NCI-H1048 (cell line): ENCODE results near the gene GAB1.

Source experiments
- DNase-seq: peaks from one replicate; lab custom pipeline; 2025; lab: John Stamatoyannopoulos, UW

GAB1 gene

GRCh38 chr4:143389579-143390195 is 53.0 kb downstream of the GAB1 start:
- DNase-seq, result no peak

DNA sequence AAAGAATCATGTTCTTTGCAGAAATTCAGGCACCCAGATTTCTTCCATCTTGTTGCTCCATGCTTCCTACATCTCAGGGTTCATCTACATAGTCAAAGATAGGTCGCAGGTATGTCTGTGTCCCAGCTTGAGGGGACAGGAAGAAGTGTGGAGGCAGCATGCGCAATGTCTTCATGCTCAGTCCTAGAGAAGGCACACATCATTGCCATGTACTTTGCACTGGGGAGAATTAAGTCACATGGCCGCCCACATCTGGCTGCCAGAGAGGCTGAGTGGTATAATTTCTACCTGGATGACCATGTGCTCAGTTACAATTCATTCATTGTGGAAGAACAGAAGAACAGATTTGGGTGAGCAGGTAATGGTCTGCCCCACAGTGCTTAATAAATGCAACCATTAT is 54.1 kb downstream of the GAB1 start:
- no peak for DNase-seq

- DNase-seq, result no peak
Measured at GRCh38 chr4:143391261-143391660, 54.6 kb downstream of the GAB1 start.

GRCh38 chr4:143391895-143392294 is 55.2 kb downstream of the GAB1 start:
- no peak for DNase-seq

DNA sequence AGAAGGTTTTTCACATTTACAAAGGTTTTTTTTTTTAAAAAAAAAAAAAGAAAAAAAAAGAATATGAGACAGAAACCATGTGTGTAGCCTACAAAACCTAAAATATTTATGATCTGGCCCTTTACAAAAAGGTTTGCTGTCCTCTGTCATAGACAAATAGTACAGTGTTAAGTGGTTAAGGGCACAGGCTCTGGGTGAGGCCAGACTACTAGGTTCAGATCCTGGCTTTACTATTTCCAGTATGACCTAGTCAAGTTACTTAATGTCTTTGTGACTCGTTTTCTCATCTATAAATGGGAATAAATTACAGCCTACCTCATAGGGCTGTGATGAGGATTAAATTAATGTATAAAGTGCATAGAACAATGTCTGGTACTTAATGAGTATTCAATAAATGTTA is 56.5 kb downstream of the GAB1 start:
- no peak for DNase-seq

GRCh38 chr4:143394739-143395453 is 58.2 kb downstream of the GAB1 start:
- DNase-seq, result no peak

DNA sequence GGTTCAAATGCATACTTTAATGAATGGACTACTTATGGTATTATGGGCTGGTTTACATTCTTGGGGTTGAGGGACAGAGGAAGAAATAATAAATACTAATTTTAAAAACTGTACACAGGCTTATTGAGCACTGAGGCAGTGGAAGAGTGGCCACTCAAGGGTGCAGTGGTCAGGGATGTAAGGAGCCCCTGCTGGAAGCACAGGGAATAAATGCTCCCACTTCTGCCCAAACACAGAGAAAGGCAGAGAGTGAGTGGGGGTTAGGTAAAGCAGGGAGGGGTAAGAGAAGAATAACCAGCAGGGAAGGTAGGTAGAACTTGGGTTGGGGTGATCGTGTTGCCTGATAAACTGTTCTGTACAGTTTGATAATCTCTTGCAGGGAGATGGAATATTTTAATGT is 60.0 kb downstream of the GAB1 start:
- DNase-seq, result no peak

- no peak for DNase-seq
Measured at GRCh38 chr4:143397335-143397734, 60.7 kb downstream of the GAB1 start.

GRCh38 chr4:143397887-143398286 is 61.2 kb downstream of the GAB1 start:
- DNase-seq, result no peak

- DNase-seq, result no peak
Measured at GRCh38 chr4:143399113-143399949, 62.7 kb downstream of the GAB1 start.

GRCh38 chr4:143400082-143400481 is 63.4 kb downstream of the GAB1 start:
- no peak for DNase-seq

DNA sequence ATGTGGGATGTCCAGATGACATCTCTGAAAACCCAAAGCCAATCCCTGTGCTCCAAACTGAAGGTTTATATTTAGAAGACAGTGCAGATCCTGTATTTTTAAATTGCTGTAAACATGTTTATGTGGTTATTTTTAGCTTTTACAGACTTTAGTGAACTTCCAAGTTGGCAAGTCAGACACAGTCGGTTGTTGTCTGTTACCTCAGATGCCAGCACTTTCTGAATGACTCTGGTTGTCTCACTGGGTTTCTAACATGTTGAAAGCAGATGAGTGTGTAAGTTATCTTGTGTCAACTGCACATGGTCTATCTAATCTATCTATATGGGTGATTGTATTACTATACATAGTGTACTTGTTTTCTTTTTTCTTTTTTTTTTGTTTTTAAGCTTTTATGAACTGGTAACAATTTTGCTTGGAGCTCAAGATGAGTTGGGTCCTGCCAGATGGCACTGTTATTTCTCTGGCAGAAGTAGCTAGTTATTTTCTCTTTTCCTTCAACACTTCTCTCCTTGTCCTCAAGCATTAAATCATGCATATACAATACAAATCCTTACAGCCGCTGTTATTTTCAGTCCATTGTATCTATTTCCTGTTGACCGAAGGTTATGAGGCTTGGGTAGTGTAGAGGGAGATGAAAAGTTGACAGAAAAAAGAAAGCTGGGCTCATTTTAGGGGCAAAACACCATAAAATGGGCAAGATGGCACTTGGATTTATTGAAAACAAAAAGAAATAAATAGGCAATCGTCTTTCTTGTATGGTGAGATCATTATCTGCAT is 66.3 kb downstream of the GAB1 start:
- no peak for DNase-seq

DNA sequence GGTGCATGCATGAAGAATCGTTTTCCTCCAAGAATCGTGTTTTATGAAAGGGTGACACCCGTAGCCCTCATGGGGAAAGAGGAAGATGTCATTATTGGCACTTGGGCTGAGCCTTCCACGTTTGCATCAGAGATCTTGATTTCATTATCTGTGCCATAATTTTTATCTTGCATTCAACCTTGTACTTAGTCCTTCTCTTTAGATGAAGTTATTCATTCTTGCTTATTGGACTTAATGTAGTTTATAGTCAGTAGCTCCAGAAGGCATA is 66.8 kb downstream of the GAB1 start:
- no peak for DNase-seq

DNA sequence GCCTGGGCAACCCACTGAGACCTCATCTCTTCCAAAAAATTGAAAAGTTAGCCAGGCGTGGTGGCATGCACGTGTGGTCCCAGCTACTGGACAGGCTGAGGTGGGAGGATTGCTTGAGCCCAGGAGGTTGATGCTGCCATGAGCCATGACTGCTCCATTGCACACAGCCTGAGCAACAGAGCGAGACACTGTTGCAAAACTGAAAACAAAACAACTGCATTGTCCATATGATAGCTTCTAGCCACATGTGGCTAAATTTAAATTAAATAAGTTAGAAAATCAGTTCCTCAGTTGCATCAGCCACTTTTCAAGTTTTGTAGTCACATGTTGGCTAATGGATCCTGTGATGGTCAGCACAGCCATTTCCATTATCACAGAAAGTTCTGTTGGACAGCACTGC is 67.9 kb downstream of the GAB1 start:
- no peak for DNase-seq

- DNase-seq, result no peak
Measured at GRCh38 chr4:143405075-143405730, 68.5 kb downstream of the GAB1 start.

DNA sequence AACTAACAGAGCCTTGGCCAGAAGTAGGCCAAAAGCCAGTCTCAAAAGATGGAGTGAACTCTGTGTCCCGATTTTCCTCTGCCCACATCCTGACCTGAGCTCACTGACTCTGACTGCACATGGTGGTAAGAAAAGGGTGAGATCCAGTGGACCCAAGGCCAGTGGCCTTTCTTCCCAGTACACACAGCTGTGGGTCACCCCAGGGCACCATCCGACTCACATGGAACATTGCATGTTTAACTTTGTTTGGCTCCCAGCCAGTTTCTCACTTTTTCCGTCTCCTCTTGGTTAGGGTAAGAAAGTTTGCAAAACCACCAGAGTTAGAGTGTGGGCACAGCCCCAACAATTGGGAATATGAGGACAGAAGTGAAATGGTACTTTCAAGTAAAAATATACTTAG is 69.8 kb downstream of the GAB1 start:
- no peak for DNase-seq

- DNase-seq, result no peak
Measured at GRCh38 chr4:143407474-143407873, 70.8 kb downstream of the GAB1 start.

DNA sequence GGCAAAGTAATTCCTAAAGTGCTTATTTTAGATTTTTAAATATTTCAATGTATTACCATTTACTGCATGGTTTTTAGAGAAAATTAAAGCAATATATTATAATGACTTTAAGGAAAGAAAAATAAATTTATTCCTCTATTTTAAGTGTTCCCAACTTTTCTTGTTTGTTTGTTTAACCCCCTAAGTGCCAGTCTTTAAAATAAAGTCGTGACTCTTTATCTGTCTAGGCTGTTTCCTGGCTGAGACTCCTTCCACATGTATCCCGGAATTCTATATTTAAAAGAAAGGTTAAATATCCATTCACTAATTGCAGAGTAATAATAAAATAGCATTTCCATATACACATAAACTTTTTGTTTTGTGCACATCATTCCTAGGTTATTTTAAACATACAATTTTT is 71.2 kb downstream of the GAB1 start:
- no peak for DNase-seq

DNA sequence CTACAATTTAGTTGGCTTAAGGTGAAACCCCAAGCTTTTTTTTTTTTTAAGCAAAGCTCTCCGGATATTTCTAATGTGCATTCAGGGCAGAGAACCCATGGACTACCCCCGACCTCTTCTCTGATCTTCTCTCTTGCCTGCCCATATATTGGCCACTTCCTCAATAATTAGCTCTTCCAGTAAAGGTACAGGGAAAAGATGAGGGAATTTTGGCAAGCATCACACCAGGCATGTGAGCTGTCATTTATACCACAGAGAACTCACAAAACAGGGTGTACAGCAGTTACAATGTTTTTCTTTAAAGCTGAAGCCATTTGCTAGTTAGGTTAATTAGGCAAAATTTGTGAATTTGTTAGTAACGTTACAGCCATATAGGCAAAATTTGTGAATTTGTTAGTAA is 73.3 kb downstream of the GAB1 start:
- no peak for DNase-seq

- no peak for DNase-seq
Measured at GRCh38 chr4:143411527-143412419, 75.1 kb downstream of the GAB1 start.

- no peak for DNase-seq
Measured at GRCh38 chr4:143412420-143412758, 75.7 kb downstream of the GAB1 start.
